ENCODE results near the gene TUBGCP3.
"Not testable (repeated sequence)": the region's sequence is repeated elsewhere in the genome, so short reads cannot be mapped to it uniquely, and the experiment has no call there.

The TUBGCP3 gene

DNA sequence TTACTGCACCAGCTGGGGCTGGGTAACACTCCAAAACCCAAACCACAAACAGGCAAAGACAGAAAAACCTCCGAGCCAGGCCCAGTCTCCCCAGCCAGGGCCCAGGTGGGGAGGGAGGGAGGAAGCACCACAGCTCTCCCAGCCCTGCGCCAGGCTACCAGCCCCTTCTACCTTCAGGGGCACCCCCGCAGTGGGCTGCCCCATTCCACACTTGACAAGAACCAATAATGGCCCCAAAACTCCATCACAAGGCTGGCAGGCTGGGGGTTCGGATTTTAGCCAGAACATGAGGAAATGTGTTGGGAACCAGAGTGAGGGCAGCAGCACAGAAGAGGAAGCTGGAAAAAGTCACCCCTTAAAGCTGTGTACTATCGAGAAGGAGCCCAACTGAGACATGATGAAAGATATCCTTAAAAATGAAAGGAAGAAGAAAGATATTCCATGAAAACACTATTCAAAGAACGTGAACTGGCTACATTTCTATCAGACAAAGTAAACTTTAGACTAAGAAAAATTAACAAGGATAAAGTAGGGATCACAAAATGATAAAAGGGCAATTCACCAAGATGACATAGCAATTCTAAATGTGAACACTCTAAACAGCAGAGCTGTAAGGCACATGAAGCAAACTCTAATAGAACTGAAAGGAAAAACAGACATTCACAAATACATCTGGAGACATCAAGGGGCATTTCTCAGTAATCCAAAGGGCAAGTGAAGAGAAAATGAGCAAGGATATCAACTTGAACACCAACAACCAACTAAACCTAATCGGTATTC lies 12.9 kb downstream of the TUBGCP3 start:
- DNase-seq: peak; percentile 47

DNA sequence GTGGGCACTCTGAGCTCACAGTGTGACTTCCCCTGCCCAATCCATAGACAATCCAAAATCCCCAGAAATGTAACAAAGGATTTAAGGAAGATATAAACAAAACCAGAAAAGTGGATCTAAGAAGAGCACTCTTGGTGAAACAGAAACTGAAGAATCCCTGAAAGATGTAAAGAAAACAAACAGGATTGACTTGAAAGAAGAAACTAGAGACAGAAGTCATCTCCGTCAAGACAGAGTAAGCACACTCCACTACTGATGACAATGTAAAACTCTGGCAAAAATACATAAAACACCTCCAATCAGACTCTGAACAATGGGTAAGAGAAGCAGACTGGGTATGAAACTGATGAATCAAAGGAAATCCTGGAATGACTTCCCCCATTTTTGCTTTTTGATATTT lies 13.5 kb downstream of the TUBGCP3 start:
- peak; percentile 52 for DNase-seq

GRCh38 chr13:112573710-112574109 lies 14.2 kb downstream of the TUBGCP3 start:
- no peak for DNase-seq

- DNase-seq: no peak
These were observed 15.6 kb downstream of the TUBGCP3 start for GRCh38 chr13:112572366-112572765.

DNA sequence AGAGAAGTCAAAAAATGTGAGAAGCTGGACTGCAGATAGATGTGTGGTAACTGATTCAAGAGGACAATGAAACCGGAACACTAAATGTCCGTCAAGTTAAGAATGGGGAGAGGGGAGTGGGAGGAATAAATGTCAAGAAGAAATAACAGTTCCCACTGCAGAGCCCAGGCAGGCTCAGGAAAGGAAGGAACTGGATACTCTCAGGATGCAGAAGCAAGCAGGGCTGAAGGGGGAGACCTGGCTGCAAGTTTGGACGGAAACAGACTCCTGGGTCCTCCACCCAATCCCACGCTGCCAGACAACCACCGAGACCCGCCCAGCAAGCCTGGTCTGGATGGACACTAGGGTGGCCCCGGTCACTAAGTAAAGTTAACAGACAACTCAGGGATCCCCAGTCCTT lies 18.1 kb downstream of the TUBGCP3 start:
- no peak for DNase-seq

DNA sequence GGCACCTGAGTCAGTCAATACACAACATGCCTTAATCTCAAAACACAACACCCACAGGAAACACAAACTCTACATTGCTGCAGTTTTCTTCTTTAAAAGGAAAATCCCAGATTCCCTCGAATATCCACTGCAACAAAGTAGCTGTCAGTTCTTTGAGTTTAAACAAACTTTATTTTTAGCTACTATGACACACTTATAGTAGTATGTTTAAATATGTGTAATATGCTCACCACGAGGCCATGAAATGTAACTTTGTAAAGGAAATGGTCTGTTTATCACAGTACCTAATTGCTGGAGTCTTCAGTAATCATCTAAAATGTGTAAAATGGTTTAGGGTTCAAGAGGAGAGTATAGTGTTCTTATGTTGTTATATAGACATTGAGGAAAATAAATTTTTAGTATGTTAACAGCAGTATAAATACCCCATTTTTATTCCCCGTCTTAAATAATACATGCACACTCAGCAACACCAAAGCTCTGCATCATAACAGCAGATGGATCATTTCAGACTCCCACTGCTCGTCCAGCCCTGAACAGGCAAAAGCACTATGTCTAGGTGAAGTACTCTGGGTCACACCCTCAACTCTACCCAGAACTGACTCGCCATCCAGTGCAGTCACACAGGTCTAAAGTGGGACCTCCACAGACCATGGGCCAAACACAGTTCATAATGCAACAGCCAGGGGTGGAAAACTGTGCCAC lies 20.6 kb downstream of the TUBGCP3 start:
- no peak for DNase-seq

GRCh38 chr13:112562786-112563383 lies 25.1 kb downstream of the TUBGCP3 start:
- no peak for DNase-seq

DNA sequence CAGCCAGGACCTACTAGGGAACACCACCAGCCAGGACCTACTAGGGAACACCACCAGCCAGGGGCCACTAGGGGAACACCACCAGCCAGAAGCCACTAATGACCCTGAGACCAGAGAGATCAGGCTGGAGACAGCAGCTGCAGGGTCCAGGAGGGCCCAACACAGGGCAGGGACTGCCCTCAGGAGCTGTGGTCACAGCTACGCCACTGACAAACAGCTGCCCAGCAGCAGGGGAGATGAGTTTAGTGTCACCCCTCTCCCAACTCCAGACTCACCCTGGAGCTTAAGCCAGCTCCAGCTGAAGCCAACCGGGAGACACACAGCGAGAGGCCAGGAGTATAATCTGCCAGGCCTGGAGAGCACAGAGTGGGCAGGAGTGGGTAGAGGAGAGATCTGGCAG lies 25.7 kb downstream of the TUBGCP3 start:
- DNase-seq: no peak

DNA sequence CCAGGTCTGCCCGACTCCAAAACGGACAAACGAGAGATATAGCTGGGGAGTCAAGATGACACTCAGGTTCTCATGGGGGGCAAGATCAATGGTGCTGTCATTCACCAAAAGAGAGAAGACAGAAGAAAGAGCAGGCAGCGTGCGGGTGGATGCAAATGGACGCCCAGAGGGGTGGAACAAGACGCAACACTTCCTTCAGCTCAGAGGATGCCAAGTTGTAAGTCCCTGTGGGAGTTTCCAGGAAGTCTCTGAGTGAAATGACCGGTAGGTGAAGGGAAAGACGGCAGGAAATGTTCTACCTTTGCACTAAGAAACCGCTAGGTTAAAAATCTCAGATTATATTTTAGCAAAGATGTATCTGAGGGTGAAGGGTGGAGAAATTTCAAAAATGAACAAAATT lies 26.5 kb downstream of the TUBGCP3 start:
- DNase-seq: no peak

DNA sequence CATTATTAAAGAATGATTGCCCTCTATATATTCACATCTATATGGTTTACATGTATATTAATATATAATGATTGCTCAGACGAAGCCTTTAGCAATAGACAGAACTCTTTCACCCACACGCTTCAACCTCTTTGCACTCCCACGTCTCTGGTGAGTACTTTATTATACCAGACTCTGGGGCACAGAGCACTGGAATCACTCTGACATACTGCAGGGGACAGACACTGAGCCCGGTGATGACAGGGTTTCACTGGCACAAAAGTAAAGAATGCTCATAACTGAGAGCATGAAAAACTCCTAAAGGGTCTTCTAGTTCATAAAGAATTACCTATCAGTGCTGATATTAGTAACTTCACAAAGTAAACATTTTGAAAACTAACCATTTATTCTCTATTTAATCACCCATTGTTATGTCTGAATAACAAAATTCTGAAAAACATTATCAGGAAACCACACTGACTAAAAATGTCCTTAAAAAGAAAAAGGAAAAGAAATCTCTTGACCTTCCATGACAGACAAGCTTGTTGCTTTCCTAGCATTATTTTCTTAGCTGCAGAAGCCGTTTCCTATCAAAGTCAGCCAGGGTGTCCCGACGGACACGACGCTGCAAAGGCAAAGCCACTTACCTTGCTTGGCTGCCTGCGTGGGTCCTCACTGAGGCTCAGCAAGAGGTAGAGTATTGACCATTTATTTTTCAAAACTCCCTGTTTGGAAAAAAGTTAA lies 29.1 kb downstream of the TUBGCP3 start:
- no peak for DNase-seq

DNA sequence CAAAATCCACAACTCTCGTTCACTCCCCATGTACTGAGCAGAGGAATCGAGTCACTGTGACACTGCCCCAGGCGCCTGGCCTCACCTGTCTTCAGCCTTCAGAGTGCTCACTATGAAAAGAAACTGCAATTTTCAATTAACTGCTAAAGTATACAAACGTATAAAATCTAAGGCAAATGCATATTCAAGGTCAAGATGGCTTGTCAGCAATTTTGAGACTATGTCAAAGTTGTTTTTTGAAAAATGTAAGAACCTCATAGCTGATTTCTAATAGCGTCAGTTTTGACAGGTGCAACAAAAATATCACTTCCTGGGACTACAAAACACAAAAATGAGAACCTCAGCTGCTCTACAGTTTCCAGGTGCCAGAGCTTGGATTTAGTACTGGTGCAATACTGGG lies 31.4 kb downstream of the TUBGCP3 start:
- no peak for DNase-seq

- no peak for DNase-seq
These were observed 33.6 kb downstream of the TUBGCP3 start for GRCh38 chr13:112554214-112554850.

GRCh38 chr13:112548975-112549374 lies 39.0 kb downstream of the TUBGCP3 start:
- DNase-seq: not testable (repeated sequence)

DNA sequence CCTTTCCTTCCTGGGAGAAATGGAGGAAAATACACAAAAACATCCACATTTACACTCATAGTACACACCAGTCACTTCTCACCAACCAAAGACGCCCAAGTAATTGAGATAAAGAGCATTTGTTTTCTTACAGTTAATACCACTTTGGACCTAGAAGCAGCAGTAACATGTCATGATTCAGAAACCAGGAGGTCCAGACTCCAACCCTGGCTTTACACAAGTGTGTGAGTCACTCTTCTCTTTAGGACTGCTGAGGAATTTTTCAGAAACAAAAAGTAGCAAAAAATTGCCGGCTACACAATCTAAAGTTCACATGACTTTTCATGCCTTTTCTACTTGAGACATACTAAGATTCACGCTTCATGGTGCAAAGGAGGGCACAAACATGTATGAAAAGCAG lies 42.1 kb downstream of the TUBGCP3 start:
- peak; percentile 12 for DNase-seq

DNA sequence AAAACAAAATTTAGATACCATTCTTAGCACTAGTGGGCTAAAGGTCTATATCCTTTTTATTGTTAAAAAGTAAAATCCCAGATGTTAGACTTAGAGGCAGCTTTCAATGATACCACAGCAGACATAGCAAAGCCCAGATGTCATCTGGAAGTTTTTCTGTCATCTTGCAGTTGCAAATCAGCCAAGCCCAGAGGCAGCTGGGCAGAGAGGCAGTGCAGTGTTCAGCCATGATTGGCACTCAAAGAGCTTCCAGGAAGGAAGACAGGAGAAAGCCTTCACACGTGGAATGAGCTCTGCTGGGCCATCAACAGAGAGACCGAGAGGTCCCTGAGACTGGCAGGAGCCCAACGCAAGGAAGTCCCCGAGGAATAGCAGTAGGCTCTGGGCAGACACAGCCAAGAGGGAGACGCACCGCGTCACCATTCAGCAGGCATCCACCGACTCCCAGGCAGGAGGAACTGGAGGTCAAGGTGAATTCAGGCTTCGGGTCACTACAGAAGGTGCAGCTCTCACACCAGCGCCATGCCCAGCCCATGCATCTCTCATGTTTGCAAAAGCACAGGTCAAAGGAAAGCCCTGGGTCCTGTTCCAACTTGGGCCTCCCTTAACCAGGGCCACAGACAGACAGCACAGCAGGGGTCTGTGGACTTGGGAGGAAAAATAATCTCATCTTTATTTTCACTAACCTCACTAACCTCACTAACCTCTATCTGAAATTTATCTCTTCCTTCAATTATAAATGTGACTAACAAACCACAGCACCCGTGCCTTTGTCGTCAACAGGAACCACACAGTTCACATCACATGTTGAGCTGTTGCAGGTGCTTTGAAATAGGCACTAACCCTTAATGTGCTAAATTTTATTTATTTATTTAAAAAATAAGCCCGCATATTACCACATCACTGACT lies 54.9 kb downstream of the TUBGCP3 start:
- DNase-seq: no peak

- no peak for DNase-seq
These were observed 56.6 kb downstream of the TUBGCP3 start for GRCh38 chr13:112531263-112531794.

- no peak for DNase-seq
These were observed 57.1 kb downstream of the TUBGCP3 start for GRCh38 chr13:112530861-112531260.

- DNase-seq: no peak
These were observed 58.7 kb downstream of the TUBGCP3 start for GRCh38 chr13:112529216-112529615.

GRCh38 chr13:112526146-112526853 lies 61.7 kb downstream of the TUBGCP3 start:
- DNase-seq: no peak

DNA sequence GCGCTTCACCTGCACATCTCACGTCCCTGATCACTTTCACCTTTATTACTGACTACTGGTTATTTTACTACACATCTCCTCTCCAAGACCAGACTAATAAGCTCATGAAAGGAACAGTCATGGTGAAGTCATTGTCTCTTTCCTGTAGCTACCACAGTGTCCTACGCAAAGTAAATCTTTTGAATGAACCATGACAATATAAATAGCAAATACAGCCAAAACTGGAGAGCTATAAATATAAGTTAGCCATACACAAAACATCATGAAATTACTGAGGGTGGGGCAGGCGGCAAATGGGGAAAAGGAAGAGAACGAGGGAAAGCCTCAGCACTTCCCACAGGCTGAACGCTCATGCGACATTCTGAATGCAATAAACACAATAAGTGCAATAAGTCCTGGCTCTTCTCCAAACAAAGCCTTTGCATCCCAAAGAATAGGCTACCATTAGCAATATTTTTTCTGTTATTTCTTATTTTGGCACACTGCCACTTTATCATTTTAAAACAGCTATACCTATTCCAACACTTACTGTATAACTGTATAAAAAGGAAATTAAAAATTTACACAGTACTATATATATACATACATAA lies 62.5 kb downstream of the TUBGCP3 start:
- no peak for DNase-seq
